Keratinocyte (primary cell): Measurements from ENCODE around the gene ARHGEF16.

Experiments
- EZH2 ChIP-seq: IDR thresholded peaks from one replicate; pipeline ENCODE4 v1.6.1; 2012; ENCODE audit warnings: inconsistent platforms, mild to moderate bottlenecking, low read length, moderate library complexity
- TF ChIP-seq, protein P1 (sequence below), 3 experiments: IDR thresholded peaks in 1 of 3; conservative IDR thresholded peaks in 1 of 3; optimal IDR thresholded peaks in 1 of 3; 2 replicates in 2 of 3; 3 replicates in 1 of 3; pipeline versions ENCODE3 to v1.5.1; 2011; ENCODE audit warnings: low read length in 3 of 3, mild to moderate bottlenecking in 3 of 3, moderate library complexity in 2 of 3, control low read depth in 1 of 3, inconsistent platforms in 1 of 3; ENCODE audit not compliant: insufficient read depth in 2 of 3; ENCODE audit errors: extremely low read depth in 1 of 3

DNA sequence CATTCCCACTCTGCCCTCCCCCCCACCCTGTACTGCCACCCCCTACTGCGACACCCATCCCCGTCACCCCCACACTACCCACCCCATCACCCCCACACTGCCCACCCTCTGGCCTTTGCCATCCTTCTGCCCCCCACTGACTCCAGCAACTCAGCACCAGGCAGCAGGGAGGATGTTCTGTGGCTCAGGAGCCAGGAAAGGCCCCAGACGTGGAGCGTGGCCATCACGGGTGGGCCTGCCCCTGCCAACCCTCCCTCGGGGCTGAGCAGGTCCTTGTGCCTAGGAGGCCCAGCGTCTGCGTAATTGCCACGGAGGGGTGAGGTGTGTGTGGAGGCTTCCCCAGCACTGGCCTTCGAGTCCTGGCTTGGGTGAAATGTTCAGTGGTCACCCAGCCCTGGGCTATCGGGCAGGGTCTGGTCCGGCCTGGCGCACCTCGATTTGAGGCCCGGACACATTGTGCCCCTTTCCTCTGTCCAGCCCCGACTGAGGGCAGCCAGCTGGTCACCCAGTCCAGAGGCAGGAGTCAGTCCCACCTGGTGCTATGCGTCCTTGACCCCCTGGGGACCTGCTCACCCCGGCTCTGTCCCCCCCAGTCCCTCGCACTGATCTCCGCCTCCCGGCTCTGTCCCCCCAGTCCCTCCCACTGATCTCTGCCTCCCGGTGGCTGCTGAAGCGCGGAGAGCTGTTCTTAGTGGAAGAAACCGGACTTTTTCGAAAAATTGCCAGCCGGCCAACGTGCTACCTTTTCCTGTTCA is 23.0 kb downstream of the ARHGEF16 start:
- TF ChIP-seq, protein P1, sequence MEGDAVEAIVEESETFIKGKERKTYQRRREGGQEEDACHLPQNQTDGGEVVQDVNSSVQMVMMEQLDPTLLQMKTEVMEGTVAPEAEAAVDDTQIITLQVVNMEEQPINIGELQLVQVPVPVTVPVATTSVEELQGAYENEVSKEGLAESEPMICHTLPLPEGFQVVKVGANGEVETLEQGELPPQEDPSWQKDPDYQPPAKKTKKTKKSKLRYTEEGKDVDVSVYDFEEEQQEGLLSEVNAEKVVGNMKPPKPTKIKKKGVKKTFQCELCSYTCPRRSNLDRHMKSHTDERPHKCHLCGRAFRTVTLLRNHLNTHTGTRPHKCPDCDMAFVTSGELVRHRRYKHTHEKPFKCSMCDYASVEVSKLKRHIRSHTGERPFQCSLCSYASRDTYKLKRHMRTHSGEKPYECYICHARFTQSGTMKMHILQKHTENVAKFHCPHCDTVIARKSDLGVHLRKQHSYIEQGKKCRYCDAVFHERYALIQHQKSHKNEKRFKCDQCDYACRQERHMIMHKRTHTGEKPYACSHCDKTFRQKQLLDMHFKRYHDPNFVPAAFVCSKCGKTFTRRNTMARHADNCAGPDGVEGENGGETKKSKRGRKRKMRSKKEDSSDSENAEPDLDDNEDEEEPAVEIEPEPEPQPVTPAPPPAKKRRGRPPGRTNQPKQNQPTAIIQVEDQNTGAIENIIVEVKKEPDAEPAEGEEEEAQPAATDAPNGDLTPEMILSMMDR (optimal IDR thresholded peaks at IDR 0.05 in 1 of 3, IDR thresholded peaks at IDR 0.05 in 1 of 3, conservative IDR thresholded peaks at IDR 0.05 in 1 of 3; ENCODE audit: extremely low read depth in 1 of 3, insufficient read depth in 2 of 3, low read length in 3 of 3) = no peak
- TF ChIP-seq EZH2 = no peak
